ENCODE measurements around the gene ADK. TPM values are rescaled to one million over a fixed set of nuclear protein-coding genes. Genes with fewer than 3 reads are reported as not detected.
A peak's percentile ranks its signal among the peaks of the same experiment; 100 is the strongest.
"Not testable (repeated sequence)": the region's sequence is repeated elsewhere in the genome, so short reads cannot be mapped to it uniquely, and the experiment has no call there.

Gene ADK
- total RNA-seq, 1 experiment from 2014 or later = 26.8 TPM

- Mint-ChIP-seq H3K4me3 (no peak overlapping the region), H3K9me3 (no peaks in the 10 kb centered on the region; a peak in 1 of 5 replicates), H3K27ac (no peak overlapping the region), H3K4me1 (peaks cover 0 to 2% of the 10 kb centered on the region in 2 experiments; a peak in 1 of 4 replicates), H3K36me3 (ENCODE audit: insufficient read depth in 1 of 3, low read depth in 3 of 3) (peaks cover 0 to 2% (median 0%) of the 10 kb centered on the region in 3 experiments; a peak in 2 of 7 replicates), H3K27me3 (ENCODE audit: low read depth) (no peaks in the 10 kb centered on the region)
- no peak overlapping the region for H4K8ac ChIP-seq (replicated peaks; ENCODE audit: insufficient read length, low read depth, low read length)
- H3K23me2 ChIP-seq (ENCODE audit: insufficient read length, low read depth, low read length, poor library complexity, severe bottlenecking) = no peaks in the 10 kb centered on the region
- TF ChIP-seq CTCF (conservative IDR thresholded peaks at IDR 0.05) = no peak
- no peak overlapping the region for H2BK120ac ChIP-seq (ENCODE audit: low read depth, low read length, poor library complexity, severe bottlenecking)
- no peak overlapping the region for H3K14ac ChIP-seq (ENCODE audit: insufficient read depth, low read length)
- no peaks in the 10 kb centered on the region for H3K4me1 ChIP-seq (ENCODE audit: insufficient read depth, low read length)
- no peak overlapping the region for H2BK5ac ChIP-seq (ENCODE audit: insufficient read length, low read length)
- no peak overlapping the region for H3K4ac ChIP-seq (ENCODE audit: low read depth, low read length)
- H2BK20ac ChIP-seq (ENCODE audit: low read depth, low read length, poor library complexity, severe bottlenecking) = no peak overlapping the region
- no peaks in the 10 kb centered on the region for H3K79me1 ChIP-seq (ENCODE audit: insufficient read depth, low read depth, low read length, poor library complexity, severe bottlenecking)
- H3K23ac ChIP-seq (ENCODE audit: insufficient read length, low read depth, low read length) = no peak overlapping the region
- no peak for DNase-seq
- no peak overlapping the region for H2BK15ac ChIP-seq (ENCODE audit: low read depth, low read length)
- H2AK5ac ChIP-seq (ENCODE audit: insufficient read length, low read length) = no peak overlapping the region
- H3K4me2 ChIP-seq (ENCODE audit: insufficient read depth, insufficient read length, low read length) = no peak overlapping the region
- no peaks in the 10 kb centered on the region for H3K79me2 ChIP-seq (ENCODE audit: insufficient read depth, low read length)
- H4K91ac ChIP-seq (ENCODE audit: insufficient read length, low read depth, low read length) = no peak overlapping the region
- no peak overlapping the region for H3T11ph ChIP-seq (ENCODE audit: low read length)
- H2BK12ac ChIP-seq (ENCODE audit: insufficient read length, low read depth, low read length) = no peak overlapping the region
- no peaks in the 10 kb centered on the region for H3K9me3 ChIP-seq (ENCODE audit: control insufficient read depth, low read depth, low read length)
- no peaks in the 10 kb centered on the region for H4K20me1 ChIP-seq (ENCODE audit: control insufficient read depth, insufficient read depth, insufficient read length)
- H3K56ac ChIP-seq (ENCODE audit: insufficient read length, low read depth, low read length) = no peak overlapping the region
- no peak overlapping the region for H3K9ac ChIP-seq (ENCODE audit: extremely low read depth, insufficient read length, low read length)
- H3K18ac ChIP-seq (ENCODE audit: insufficient read length, low read depth, low read length) = no peak overlapping the region
- H4K5ac ChIP-seq (ENCODE audit: insufficient read length, low read depth, low read length) = no peak overlapping the region
- no peak overlapping the region for H3K27ac ChIP-seq (ENCODE audit: insufficient read length, low read depth, low read length)
- no CpG with 5 or more reads among the region's 2 CpGs for WGBS (ENCODE audit: extremely low coverage, insufficient read length, low lambda C conversion rate)
- H3K27me3 ChIP-seq (ENCODE audit: insufficient read depth, low read length) = no peaks in the 10 kb centered on the region
- no peak overlapping the region for H2AFZ ChIP-seq (ENCODE audit: low read length)
Measured at GRCh38 chr10:74297389-74298080, 146.5 kb downstream of the ADK start.

- H4K8ac ChIP-seq (replicated peaks; ENCODE audit: insufficient read length, low read depth, low read length); H3K23me2 ChIP-seq (ENCODE audit: insufficient read length, low read depth, low read length, poor library complexity, severe bottlenecking); H2BK120ac ChIP-seq (ENCODE audit: low read depth, low read length, poor library complexity, severe bottlenecking); H3K27me3 Mint-ChIP-seq (ENCODE audit: low read depth); H4K91ac ChIP-seq (ENCODE audit: insufficient read length, low read depth, low read length); H2BK5ac ChIP-seq (ENCODE audit: insufficient read length, low read length); H3K9me3 Mint-ChIP-seq; H3K27ac ChIP-seq (ENCODE audit: insufficient read length, low read depth, low read length); H4K5ac ChIP-seq (ENCODE audit: insufficient read length, low read depth, low read length); H3K79me1 ChIP-seq (ENCODE audit: insufficient read depth, low read depth, low read length, poor library complexity, severe bottlenecking); H2BK15ac ChIP-seq (ENCODE audit: low read depth, low read length); H3K79me2 ChIP-seq (ENCODE audit: insufficient read depth, low read length); H3K4me1 Mint-ChIP-seq; H3K36me3 Mint-ChIP-seq (ENCODE audit: insufficient read depth in 1 of 3, low read depth in 3 of 3); H3K4me1 ChIP-seq (ENCODE audit: insufficient read depth, low read length); H2BK20ac ChIP-seq (ENCODE audit: low read depth, low read length, poor library complexity, severe bottlenecking); H3T11ph ChIP-seq (ENCODE audit: low read length); H3K14ac ChIP-seq (ENCODE audit: insufficient read depth, low read length); H2BK12ac ChIP-seq (ENCODE audit: insufficient read length, low read depth, low read length); H2AFZ ChIP-seq (ENCODE audit: low read length); H3K9ac ChIP-seq (ENCODE audit: extremely low read depth, insufficient read length, low read length); H3K56ac ChIP-seq (ENCODE audit: insufficient read length, low read depth, low read length); H4K20me1 ChIP-seq (ENCODE audit: control insufficient read depth, insufficient read depth, insufficient read length); H3K4me2 ChIP-seq (ENCODE audit: insufficient read depth, insufficient read length, low read length); H3K18ac ChIP-seq (ENCODE audit: insufficient read length, low read depth, low read length); H3K4me3 Mint-ChIP-seq; DNase-seq; H2AK5ac ChIP-seq (ENCODE audit: insufficient read length, low read length); H3K27me3 ChIP-seq (ENCODE audit: insufficient read depth, low read length); H3K23ac ChIP-seq (ENCODE audit: insufficient read length, low read depth, low read length); H3K4ac ChIP-seq (ENCODE audit: low read depth, low read length); H3K9me3 ChIP-seq (ENCODE audit: control insufficient read depth, low read depth, low read length): not testable (repeated sequence)
- peak overlapping the region; percentile 33 to 90 (median 79); a peak in 6 of 7 replicates for H3K27ac Mint-ChIP-seq
- WGBS (ENCODE audit: extremely low coverage, insufficient read length, low lambda C conversion rate) = no CpG with 5 or more reads among the region's 2 CpGs
Measured at GRCh38 chr10:74300074-74300621, 149.1 kb downstream of the ADK start.
